ENCODE data around the gene OSBPL1A. TPM values are rescaled to one million over a fixed set of nuclear protein-coding genes. Genes with fewer than 3 reads are reported as not detected.

The OSBPL1A gene
- total and polyA plus RNA-seq, 10 of the 15 experiments (the other 5 are each of a cell fraction or from before 2014, with no cell fraction given): 0.02 to 0.83 (median 0.11) TPM; not detected in 6

DNA sequence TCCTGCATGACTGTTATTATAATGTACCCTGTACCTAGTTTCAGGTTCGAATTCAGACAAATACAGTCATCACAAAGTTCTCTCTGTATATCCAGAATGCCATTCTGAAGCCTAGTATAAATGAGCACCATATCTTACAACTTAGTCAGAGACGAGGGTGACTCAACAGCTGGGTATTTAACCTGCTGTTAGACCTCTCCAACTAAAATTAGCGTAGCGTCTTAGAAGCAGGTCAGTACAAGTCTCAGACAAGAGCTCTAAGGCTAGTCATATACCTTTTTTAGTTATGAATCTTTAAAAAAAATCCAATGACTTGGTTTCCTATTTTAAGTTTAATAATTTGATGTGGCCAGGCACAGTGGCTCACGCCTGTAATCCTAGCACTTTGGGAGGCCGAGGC is 184.7 kb downstream of the OSBPL1A start:
- Histone ChIP-seq H3K9ac (ENCODE audit: control insufficient read depth, insufficient read depth, low read length) (no peak overlapping the region), H3K27me3 (replicated peaks in 1 of 2; ENCODE audit: control insufficient read depth in 2 of 2, insufficient read depth in 2 of 2, low read length in 1 of 2) (no peaks in the 10 kb centered on the region; a peak in 1 of 4 replicates), H3K4me3 (no peak overlapping the region), H3K4me2 (ENCODE audit: control insufficient read depth, insufficient read depth) (no peak overlapping the region), H3K79me2 (ENCODE audit: control insufficient read depth, insufficient read depth, low read length) (no peaks in the 10 kb centered on the region), H4K20me1 (ENCODE audit: control insufficient read depth, insufficient read depth) (no peaks in the 10 kb centered on the region; the same call in 1 of the 2 replicates), H3K4me1 (ENCODE audit: control insufficient read depth, insufficient read depth, low read length) (no peaks in the 10 kb centered on the region), H3K9me3 (replicated peaks; ENCODE audit: control insufficient read depth, insufficient read depth, low read length) (no peaks in the 10 kb centered on the region), H3K27ac (ENCODE audit: control insufficient read depth, insufficient read depth) (no peak overlapping the region), H2AFZ (ENCODE audit: control insufficient read depth, low read depth, low read length) (no peak overlapping the region), H3K36me3 (ENCODE audit: control insufficient read depth in 2 of 2, insufficient read depth in 2 of 2, low read length in 1 of 2) (no peaks in the 10 kb centered on the region)
- TF ChIP-seq MEF2B (IDR thresholded peaks at IDR 0.05; ENCODE audit: partially characterized antibody, poor library complexity, severe bottlenecking) (no peak), KLF5 (IDR thresholded peaks at IDR 0.05; ENCODE audit: partially characterized antibody) (no peak), MLLT1 (IDR thresholded peaks at IDR 0.05) (no peak), ZNF687 (IDR thresholded peaks at IDR 0.05) (no peak), GATAD2B (conservative IDR thresholded peaks at IDR 0.05; ENCODE audit: low read depth) (no peak), NFYB (IDR thresholded peaks at IDR 0.05; ENCODE audit: insufficient read depth, low read depth, low read length) (no peak), SIX5 (IDR thresholded peaks at IDR 0.05; ENCODE audit: low read depth, low read length, severe bottlenecking) (no peak), GABPA (IDR thresholded peaks at IDR 0.05; ENCODE audit: low read depth) (no peak)
- TF ChIP-seq, protein P1, sequence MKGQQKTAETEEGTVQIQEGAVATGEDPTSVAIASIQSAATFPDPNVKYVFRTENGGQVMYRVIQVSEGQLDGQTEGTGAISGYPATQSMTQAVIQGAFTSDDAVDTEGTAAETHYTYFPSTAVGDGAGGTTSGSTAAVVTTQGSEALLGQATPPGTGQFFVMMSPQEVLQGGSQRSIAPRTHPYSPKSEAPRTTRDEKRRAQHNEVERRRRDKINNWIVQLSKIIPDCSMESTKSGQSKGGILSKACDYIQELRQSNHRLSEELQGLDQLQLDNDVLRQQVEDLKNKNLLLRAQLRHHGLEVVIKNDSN (IDR thresholded peaks at IDR 0.05; ENCODE audit: borderline replicate concordance, extremely low read length, insufficient read depth, low read depth, low read length): no peak
- TF ChIP-seq, protein P2, sequence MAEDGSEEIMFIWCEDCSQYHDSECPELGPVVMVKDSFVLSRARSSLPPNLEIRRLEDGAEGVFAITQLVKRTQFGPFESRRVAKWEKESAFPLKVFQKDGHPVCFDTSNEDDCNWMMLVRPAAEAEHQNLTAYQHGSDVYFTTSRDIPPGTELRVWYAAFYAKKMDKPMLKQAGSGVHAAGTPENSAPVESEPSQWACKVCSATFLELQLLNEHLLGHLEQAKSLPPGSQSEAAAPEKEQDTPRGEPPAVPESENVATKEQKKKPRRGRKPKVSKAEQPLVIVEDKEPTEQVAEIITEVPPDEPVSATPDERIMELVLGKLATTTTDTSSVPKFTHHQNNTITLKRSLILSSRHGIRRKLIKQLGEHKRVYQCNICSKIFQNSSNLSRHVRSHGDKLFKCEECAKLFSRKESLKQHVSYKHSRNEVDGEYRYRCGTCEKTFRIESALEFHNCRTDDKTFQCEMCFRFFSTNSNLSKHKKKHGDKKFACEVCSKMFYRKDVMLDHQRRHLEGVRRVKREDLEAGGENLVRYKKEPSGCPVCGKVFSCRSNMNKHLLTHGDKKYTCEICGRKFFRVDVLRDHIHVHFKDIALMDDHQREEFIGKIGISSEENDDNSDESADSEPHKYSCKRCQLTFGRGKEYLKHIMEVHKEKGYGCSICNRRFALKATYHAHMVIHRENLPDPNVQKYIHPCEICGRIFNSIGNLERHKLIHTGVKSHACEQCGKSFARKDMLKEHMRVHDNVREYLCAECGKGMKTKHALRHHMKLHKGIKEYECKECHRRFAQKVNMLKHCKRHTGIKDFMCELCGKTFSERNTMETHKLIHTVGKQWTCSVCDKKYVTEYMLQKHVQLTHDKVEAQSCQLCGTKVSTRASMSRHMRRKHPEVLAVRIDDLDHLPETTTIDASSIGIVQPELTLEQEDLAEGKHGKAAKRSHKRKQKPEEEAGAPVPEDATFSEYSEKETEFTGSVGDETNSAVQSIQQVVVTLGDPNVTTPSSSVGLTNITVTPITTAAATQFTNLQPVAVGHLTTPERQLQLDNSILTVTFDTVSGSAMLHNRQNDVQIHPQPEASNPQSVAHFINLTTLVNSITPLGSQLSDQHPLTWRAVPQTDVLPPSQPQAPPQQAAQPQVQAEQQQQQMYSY (CRISPR knock-in tag; IDR thresholded peaks at IDR 0.05): no peak
- TF ChIP-seq, protein P3, sequence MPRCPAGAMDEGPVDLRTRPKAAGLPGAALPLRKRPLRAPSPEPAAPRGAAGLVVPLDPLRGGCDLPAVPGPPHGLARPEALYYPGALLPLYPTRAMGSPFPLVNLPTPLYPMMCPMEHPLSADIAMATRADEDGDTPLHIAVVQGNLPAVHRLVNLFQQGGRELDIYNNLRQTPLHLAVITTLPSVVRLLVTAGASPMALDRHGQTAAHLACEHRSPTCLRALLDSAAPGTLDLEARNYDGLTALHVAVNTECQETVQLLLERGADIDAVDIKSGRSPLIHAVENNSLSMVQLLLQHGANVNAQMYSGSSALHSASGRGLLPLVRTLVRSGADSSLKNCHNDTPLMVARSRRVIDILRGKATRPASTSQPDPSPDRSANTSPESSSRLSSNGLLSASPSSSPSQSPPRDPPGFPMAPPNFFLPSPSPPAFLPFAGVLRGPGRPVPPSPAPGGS (IDR thresholded peaks at IDR 0.05; ENCODE audit: borderline replicate concordance, insufficient read depth, low read depth, low read length, poor library complexity, severe bottlenecking): no peak
- FAIRE-seq (no peak), ATAC-seq (no peak), DNase-seq (ENCODE audit: low read depth, low spot score) (no peak)
- WGBS (ENCODE audit: insufficient coverage, insufficient replicate concordance, low lambda C conversion rate, missing lambda C conversion rate): 47% methylated on average over 6 of the region's 6 CpGs
- POLR2A ChIA-PET: no interaction called here
- SMC1A ChIA-PET (ENCODE audit: uncharacterized antibody, unreplicated experiment): no interaction called here
- in situ Hi-C loops (cut with MboI): no loop called here
- RAD21 ChIA-PET (ENCODE audit: unreplicated experiment): no interaction called here
- BruUV-seq (replicated peaks): no TSS peak
- intact Hi-C loops (cut with micrococcal nuclease; ENCODE audit: unreplicated experiment): no loop called here
- CTCF ChIA-PET: no interaction called here
